Neural progenitor cell (in vitro differentiated cells): ENCODE measurements around the gene GPR34. TPM values are rescaled to one million over a fixed set of nuclear protein-coding genes. Genes with fewer than 3 reads are reported as not detected.

ENCODE experiments used
- DNase-seq: peaks from one replicate; pipeline ENCODE4 v3.0.0-alpha.2; 2016; ENCODE audit warnings: low spot score
- H2AFZ ChIP-seq: fragments of 200-600 bp; sonication (generic); replicated peaks from 2 replicates; pipeline ENCODE4 v1.6.1; 2016; ENCODE audit warnings: antibody characterized with exemption
- H3F3A ChIP-seq: fragments of 200-600 bp; sonication (generic); 2 replicates; pipeline ENCODE4 v1.6.1; 2016; ENCODE audit warnings: antibody characterized with exemption, low read depth
- H3K27ac ChIP-seq: fragments of 200-600 bp; sonication (generic); 2 replicates; pipeline ENCODE4 v1.5.1; 2016; ENCODE audit warnings: mild to moderate bottlenecking
- H3K27me3 ChIP-seq: fragments of 200-600 bp; sonication (generic); 2 replicates; pipeline ENCODE4 v1.6.1; 2016; ENCODE audit warnings: mild to moderate bottlenecking, moderate library complexity
- H3K36me3 ChIP-seq: fragments of 200-600 bp; sonication (generic); 2 replicates; pipeline ENCODE4 v1.5.1; 2016
- H3K4me1 ChIP-seq: fragments of 200-600 bp; sonication (generic); 2 replicates; pipeline ENCODE4 v1.6.1; 2016; ENCODE audit warnings: mixed run types
- H3K4me2 ChIP-seq: fragments of 200-600 bp; sonication (generic); 2 replicates; pipeline ENCODE4 v1.6.1; 2016
- H3K4me3 ChIP-seq: fragments of 200-600 bp; sonication (generic); 2 replicates; pipeline ENCODE4 v1.5.1; 2016
- H3K79me2 ChIP-seq: fragments of 200-600 bp; sonication (generic); 2 replicates; pipeline ENCODE4 v1.6.1; 2016; ENCODE audit warnings: low read depth
- H3K9ac ChIP-seq: fragments of 200-600 bp; sonication (generic); 2 replicates; pipeline ENCODE4 v1.6.1; 2016
- H3K9me3 ChIP-seq: fragments of 200-600 bp; sonication (generic); 2 replicates; pipeline ENCODE4 v1.5.1; 2016; ENCODE audit warnings: low read depth
- H4K20me1 ChIP-seq: fragments of 200-600 bp; sonication (generic); 2 replicates; pipeline ENCODE4 v1.6.1; 2016; ENCODE audit warnings: low read depth
- H3K27ac Mint-ChIP-seq: 3 replicates; pipeline ENCODE4 v1.8.0; 2021; ENCODE audit warnings: mixed read lengths
- H3K27me3 Mint-ChIP-seq: 2 replicates; pipeline ENCODE4 v1.8.0; 2022; ENCODE audit warnings: low read depth, mild to moderate bottlenecking, inconsistent platforms, moderate library complexity, mixed read lengths; ENCODE audit not compliant: insufficient read depth
- H3K36me3 Mint-ChIP-seq: 3 replicates; pipeline ENCODE4 v1.8.0; 2021; ENCODE audit warnings: mixed read lengths
- H3K4me1 Mint-ChIP-seq: 3 replicates; pipeline ENCODE4 v1.8.0; 2021; ENCODE audit warnings: mixed read lengths
- H3K4me3 Mint-ChIP-seq: 3 replicates; pipeline ENCODE4 v1.8.0; 2021; ENCODE audit warnings: mild to moderate bottlenecking, moderate library complexity, mixed read lengths
- H3K9me3 Mint-ChIP-seq: 3 replicates; pipeline ENCODE4 v1.8.0; 2020; ENCODE audit warnings: mixed read lengths
- EZH2 ChIP-seq: fragments of 200-600 bp; sonication (generic); IDR thresholded peaks from 2 replicates; pipeline ENCODE4 v1.6.1; 2017; ENCODE audit warnings: antibody characterized with exemption, mild to moderate bottlenecking, moderate library complexity
- EZH2phosphoT487 ChIP-seq: fragments of 200-600 bp; sonication (generic); IDR thresholded peaks from 2 replicates; pipeline ENCODE4 v1.6.1; 2017; ENCODE audit warnings: antibody characterized with exemption
- total RNA-seq: library from RNA; depleted of rRNA; stranded (reverse); fragments of >200 nt; gene quantifications from 2 replicates; pipeline ENCODE4 v1.2.3, GENCODE V29; 2015; ENCODE audit warnings: low replicate concordance
- TF ChIP-seq, protein P1 (sequence below): fragments of 200-600 bp; sonication (generic); IDR thresholded peaks from 2 replicates; pipeline ENCODE4 v1.5.1; 2017; ENCODE audit warnings: antibody characterized with exemption, mild to moderate bottlenecking

GPR34 gene
- total RNA-seq, 1 donor from 2014 or later: not detected

DNA sequence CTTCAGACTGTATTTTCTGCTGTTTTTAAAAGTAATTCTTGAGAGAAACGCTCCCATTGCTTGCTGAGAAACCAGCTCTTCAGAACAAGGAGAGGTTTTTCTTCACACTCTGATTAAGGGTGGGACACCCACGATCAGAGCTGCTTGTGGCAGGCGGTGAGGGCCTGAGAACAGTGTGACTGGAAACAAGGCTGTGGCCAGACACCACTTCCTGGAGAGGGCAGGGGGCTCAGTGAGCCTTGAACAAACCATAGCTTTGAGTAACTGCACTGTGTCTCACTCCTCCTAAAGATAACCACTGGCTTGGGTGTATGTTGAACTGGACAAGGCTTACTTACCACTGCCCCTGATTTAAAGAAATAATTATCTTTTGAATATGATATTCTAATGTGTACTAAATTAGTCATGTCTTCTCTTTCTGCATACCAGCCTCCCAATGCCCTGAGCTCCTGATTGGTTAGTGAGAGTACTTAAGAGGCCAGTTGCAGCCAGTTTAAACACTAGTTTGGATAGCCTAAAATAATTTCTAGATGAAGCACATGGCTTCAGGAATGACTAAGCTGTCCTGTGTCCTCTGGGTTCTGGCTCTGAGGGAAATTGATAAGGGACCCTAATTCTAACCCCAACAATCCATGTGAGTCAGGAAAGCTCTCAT lies 31.5 kb downstream of the GPR34 start:
- no peaks in the 10 kb centered on the region for H3K27me3 ChIP-seq
- no peak overlapping the region for H3K4me2 ChIP-seq
- no peak for TF ChIP-seq EZH2
- no peak for TF ChIP-seq EZH2phosphoT487
- TF ChIP-seq, protein P1, sequence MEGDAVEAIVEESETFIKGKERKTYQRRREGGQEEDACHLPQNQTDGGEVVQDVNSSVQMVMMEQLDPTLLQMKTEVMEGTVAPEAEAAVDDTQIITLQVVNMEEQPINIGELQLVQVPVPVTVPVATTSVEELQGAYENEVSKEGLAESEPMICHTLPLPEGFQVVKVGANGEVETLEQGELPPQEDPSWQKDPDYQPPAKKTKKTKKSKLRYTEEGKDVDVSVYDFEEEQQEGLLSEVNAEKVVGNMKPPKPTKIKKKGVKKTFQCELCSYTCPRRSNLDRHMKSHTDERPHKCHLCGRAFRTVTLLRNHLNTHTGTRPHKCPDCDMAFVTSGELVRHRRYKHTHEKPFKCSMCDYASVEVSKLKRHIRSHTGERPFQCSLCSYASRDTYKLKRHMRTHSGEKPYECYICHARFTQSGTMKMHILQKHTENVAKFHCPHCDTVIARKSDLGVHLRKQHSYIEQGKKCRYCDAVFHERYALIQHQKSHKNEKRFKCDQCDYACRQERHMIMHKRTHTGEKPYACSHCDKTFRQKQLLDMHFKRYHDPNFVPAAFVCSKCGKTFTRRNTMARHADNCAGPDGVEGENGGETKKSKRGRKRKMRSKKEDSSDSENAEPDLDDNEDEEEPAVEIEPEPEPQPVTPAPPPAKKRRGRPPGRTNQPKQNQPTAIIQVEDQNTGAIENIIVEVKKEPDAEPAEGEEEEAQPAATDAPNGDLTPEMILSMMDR: no peak
- no peaks in the 10 kb centered on the region for H3K36me3 ChIP-seq
- no peaks in the 10 kb centered on the region for H3K9me3 ChIP-seq
- H3K27ac ChIP-seq: peak overlapping the region; percentile 62
- H2AFZ ChIP-seq: no peak overlapping the region
- peaks cover 21% of the 10 kb centered on the region for H3F3A ChIP-seq
- no peak overlapping the region for H3K9ac ChIP-seq
- H3K4me1 ChIP-seq: peaks cover 28% of the 10 kb centered on the region
- no peaks in the 10 kb centered on the region for H3K79me2 ChIP-seq
- H3K4me1 Mint-ChIP-seq: peaks cover 15% of the 10 kb centered on the region
- peaks cover 9% of the 10 kb centered on the region for H3K9me3 Mint-ChIP-seq
- H3K27ac Mint-ChIP-seq: no peak overlapping the region
- H3K4me3 Mint-ChIP-seq: no peak overlapping the region
- no peaks in the 10 kb centered on the region for H3K27me3 Mint-ChIP-seq
- no peak for DNase-seq
- peaks cover 7% of the 10 kb centered on the region for H3K36me3 Mint-ChIP-seq
- H3K4me3 ChIP-seq: no peak overlapping the region
- H4K20me1 ChIP-seq: no peaks in the 10 kb centered on the region

DNA sequence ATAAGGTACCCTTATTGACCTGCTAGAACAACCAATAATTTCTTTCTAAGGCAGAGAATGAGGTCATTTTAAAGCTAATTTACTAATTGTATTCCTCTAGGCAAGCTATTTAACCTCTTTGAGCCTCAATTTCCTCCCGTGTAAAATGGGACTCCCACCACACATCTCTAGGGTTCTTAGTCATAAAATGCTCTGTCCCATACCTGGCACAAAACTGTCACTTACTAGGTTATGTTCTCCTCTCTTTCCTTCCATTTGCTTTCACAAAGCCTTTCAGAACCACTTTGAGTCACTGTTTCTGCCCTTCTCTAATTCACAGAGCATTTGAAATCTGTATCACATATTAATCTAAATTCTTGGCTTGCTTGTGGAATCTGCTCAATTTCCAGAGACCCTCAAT lies 32.8 kb downstream of the GPR34 start:
- H3K4me3 Mint-ChIP-seq: no peak overlapping the region

DNA sequence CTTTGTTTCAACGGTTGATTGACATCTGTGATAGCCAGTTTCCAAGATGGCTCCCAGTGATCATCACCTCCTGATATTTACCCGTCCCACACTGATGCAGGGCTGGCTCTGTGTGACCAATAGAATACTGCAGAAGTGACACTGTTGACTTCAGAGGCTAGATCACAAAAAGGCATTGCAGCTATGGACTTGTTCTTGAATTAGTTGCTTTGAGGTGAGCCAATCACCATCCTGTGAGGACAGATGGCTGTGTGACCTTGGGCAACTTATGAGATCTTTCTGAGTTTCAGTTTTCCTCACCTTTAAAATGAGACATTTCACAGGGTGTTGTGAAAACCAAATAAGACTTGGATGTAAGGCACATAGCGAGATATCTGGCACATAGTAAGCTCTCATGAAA lies 33.4 kb downstream of the GPR34 start:
- no peak for TF ChIP-seq EZH2phosphoT487
- TF ChIP-seq EZH2: no peak
- TF ChIP-seq, protein P1: no peak
- DNase-seq: no peak
- Histone ChIP-seq H3K4me3 (no peak overlapping the region), H3K79me2 (no peaks in the 10 kb centered on the region), H3K27me3 (no peaks in the 10 kb centered on the region), H3K9ac (no peak overlapping the region), H2AFZ (no peak overlapping the region), H3K27ac (no peak overlapping the region), H3K9me3 (no peaks in the 10 kb centered on the region), H3F3A (peaks cover 21% of the 10 kb centered on the region), H3K36me3 (no peaks in the 10 kb centered on the region), H4K20me1 (no peaks in the 10 kb centered on the region), H3K4me1 (peaks cover 28% of the 10 kb centered on the region), H3K4me2 (no peak overlapping the region)
- Mint-ChIP-seq H3K27me3 (no peaks in the 10 kb centered on the region), H3K4me3 (no peak overlapping the region), H3K4me1 (peaks cover 15% of the 10 kb centered on the region), H3K9me3 (peaks cover 8% of the 10 kb centered on the region), H3K36me3 (peaks cover 7% of the 10 kb centered on the region), H3K27ac (no peak overlapping the region)

More for the DNA sequence above, 32.8 kb downstream of the GPR34 start:
- Histone ChIP-seq H3K9me3 (no peaks in the 10 kb centered on the region), H3K9ac (no peak overlapping the region), H3F3A (peaks cover 21% of the 10 kb centered on the region), H3K27me3 (no peaks in the 10 kb centered on the region), H4K20me1 (no peaks in the 10 kb centered on the region), H3K4me1 (peaks cover 28% of the 10 kb centered on the region), H3K4me2 (no peak overlapping the region), H3K27ac (no peak overlapping the region), H3K4me3 (no peak overlapping the region), H3K36me3 (no peaks in the 10 kb centered on the region), H2AFZ (no peak overlapping the region), H3K79me2 (no peaks in the 10 kb centered on the region)
- Mint-ChIP-seq H3K4me1 (peaks cover 15% of the 10 kb centered on the region), H3K27ac (no peak overlapping the region), H3K9me3 (peaks cover 9% of the 10 kb centered on the region), H3K27me3 (no peaks in the 10 kb centered on the region), H3K36me3 (peaks cover 7% of the 10 kb centered on the region)
- TF ChIP-seq EZH2phosphoT487 (no peak), EZH2 (no peak)
- TF ChIP-seq, protein P1: no peak
- no peak for DNase-seq
